ENCODE measurements around the gene CACNA2D2. TPM values are rescaled to one million over a fixed set of nuclear protein-coding genes. Genes with fewer than 3 reads are reported as not detected.

Gene CACNA2D2
- total and polyA plus RNA-seq, 7 donors: 0.14 to 1.6 (median 0.83) TPM

DNA sequence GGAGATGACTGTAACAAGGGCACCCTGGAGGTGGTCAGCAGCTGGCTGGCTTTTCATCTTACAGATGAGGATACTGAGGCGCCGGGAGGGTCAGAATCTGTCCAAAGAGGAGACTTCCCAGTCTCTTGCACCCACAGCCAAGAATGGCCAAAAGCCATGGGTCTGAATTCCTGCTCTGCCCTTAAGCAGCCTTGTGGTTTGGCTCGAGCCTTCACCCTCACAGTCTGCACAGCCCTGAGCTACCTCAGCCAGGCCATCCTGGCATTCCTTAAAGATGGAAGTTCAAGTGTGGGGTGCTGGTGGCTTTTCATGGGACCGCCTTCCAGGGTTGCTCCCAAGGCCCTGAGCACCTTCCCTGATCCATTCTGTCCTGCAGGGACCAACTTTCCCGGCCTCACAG is 59.2 kb downstream of the CACNA2D2 start:
- 90 to 97% (median 96%) methylated on average over 5 of the region's 5 CpGs for WGBS, 3 donors
- no peak for DNase-seq
- intact Hi-C loops (cut with DNase I): no loop called here
- Histone ChIP-seq H3K4me1 (no peaks in the 10 kb centered on the region), H3K9me3 (no peaks in the 10 kb centered on the region), H3K36me3 (ENCODE audit: insufficient read depth in 1 of 2, low read depth in 1 of 2) (no peaks in the 10 kb centered on the region), H3K4me3 (no peak overlapping the region), H3K27me3 (ENCODE audit: insufficient read depth in 3 of 3, low read length in 2 of 3) (no peaks in the 10 kb centered on the region), H3K27ac (no peak overlapping the region)
- TF ChIP-seq, protein P1, sequence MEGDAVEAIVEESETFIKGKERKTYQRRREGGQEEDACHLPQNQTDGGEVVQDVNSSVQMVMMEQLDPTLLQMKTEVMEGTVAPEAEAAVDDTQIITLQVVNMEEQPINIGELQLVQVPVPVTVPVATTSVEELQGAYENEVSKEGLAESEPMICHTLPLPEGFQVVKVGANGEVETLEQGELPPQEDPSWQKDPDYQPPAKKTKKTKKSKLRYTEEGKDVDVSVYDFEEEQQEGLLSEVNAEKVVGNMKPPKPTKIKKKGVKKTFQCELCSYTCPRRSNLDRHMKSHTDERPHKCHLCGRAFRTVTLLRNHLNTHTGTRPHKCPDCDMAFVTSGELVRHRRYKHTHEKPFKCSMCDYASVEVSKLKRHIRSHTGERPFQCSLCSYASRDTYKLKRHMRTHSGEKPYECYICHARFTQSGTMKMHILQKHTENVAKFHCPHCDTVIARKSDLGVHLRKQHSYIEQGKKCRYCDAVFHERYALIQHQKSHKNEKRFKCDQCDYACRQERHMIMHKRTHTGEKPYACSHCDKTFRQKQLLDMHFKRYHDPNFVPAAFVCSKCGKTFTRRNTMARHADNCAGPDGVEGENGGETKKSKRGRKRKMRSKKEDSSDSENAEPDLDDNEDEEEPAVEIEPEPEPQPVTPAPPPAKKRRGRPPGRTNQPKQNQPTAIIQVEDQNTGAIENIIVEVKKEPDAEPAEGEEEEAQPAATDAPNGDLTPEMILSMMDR (IDR thresholded peaks at IDR 0.05): no peak
- no peak for ATAC-seq

DNA sequence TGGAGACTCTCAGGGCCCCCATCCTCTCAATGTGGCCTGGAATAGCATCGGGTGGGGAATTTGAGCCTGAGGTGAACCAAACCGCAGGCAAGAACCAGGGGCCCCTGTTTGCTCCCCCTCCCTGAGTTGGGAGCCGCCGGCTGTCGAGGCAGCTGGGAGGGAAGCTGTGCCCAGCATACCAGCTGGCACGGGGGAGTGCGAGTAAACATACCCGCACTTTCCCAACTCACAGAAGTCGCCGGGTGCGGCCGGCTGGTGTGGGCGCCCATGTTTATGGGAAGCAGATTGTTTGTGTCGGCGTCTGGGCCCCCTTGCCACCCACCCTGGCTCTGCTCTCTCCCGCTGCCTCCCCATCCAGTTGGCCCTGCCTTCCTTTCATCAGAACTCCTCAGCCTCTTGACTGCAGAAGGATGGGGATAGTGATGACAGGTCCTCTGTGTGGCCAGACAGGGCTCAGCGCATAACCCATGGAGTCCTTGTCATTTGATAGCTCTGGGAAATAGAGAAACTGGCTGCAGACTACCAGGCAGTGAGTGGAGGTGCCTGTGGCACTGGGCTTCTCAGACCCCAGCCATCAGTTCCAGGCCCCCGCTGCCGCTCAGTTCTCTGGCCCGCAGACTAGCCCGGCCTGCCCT is 60.4 kb downstream of the CACNA2D2 start:
- TF ChIP-seq, protein P1 (IDR thresholded peaks at IDR 0.05): no peak
- intact Hi-C loops (cut with DNase I): loop anchor here in 1 of 2 donors (2.0 kb wide), 1 partner anchor 28 kb away; no protein-coding TSS in a partner anchor
- ATAC-seq (peak in 3 of 4 donors; percentile 30 to 57 (median 38)), DNase-seq (no peak)
- H3K27ac ChIP-seq: no peak overlapping the region
- H3K4me1 ChIP-seq: no peaks in the 10 kb centered on the region
- 41 to 52% (median 49%) methylated on average over 20 to 21 of the region's 21 CpGs for WGBS, 3 donors
- no peak overlapping the region for H3K4me3 ChIP-seq
- H3K9me3 ChIP-seq: no peaks in the 10 kb centered on the region
- no peaks in the 10 kb centered on the region for H3K36me3 ChIP-seq (ENCODE audit: insufficient read depth in 1 of 2, low read depth in 1 of 2)
- no peaks in the 10 kb centered on the region for H3K27me3 ChIP-seq (ENCODE audit: insufficient read depth in 3 of 3, low read length in 2 of 3)

DNA sequence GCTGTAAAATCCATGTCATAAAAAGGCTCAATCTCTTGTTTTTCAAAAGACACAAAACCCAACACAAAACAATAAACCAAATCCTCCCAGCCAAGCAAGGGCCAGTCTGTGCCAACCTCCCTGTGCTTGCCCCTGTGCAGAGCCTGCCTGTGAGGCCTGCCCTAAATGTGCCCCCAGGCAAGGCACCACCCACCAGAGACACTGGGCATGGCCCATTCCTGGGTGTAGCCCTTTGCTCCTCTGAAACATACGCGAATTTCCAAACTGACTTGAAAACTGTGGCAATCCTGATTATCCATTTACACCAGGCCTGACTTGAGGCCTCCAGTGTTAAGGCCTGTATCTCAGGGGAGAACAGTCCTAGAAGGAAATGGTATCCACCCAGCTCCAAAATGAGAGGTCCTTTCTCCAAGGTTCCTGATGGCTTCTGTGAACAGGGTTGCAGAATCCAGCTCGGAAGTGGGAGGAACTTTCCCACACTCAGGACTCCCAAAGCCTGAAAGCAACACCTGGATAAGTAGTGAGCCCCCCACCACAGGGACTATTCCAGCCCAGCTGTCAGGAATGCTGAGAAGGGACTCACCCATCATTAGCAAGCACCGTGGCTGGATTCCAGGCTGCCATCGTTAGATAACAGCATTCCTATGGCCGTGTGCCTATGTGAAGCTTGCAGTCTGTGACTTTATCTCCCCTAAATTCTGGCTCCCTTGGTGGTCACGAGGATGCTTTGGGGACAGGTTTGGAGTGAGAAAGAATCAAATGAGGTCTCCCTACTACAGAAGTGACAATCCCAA is 61.8 kb downstream of the CACNA2D2 start:
- TF ChIP-seq, protein P1 (IDR thresholded peaks at IDR 0.05): no peak
- ATAC-seq: no peak
- 50 to 74% (median 65%) methylated on average over 7 of the region's 7 CpGs for WGBS, 3 donors
- DNase-seq: no peak
- intact Hi-C loops (cut with DNase I): loop anchor here in 1 of 2 donors (2.0 kb wide), 1 partner anchor 27 kb away; no protein-coding TSS in a partner anchor
- Histone ChIP-seq H3K9me3 (no peaks in the 10 kb centered on the region), H3K27ac (no peak overlapping the region), H3K36me3 (ENCODE audit: insufficient read depth in 1 of 2, low read depth in 1 of 2) (no peaks in the 10 kb centered on the region), H3K4me3 (no peak overlapping the region), H3K4me1 (no peaks in the 10 kb centered on the region), H3K27me3 (ENCODE audit: insufficient read depth in 3 of 3, low read length in 2 of 3) (no peaks in the 10 kb centered on the region)

DNA sequence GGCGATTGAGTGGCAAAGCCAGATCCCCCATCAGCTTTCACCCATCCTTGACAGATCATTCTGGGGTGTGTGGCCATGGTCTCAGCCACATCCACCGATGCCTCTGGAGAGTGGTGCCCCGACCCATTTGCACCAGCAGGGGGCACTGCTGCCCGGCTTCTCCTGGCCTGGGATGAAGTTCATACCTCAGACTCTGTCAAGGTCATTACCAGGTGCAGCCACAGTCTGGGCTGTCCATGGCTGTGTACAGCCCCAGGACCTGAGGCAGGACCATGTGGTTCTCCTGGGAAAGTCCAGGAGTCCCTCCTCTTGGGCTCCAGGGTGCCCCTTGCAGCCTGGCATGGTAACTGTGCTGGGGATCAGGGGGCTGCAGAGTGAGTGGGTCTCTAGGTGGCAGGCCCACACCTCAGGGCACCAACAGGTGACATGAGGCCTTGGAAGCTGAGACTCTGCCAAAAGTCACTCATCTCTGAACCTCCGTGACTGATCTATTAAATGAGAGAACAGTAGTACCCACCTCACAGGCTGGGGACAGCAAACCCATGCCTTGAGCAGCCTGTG is 67.2 kb downstream of the CACNA2D2 start:
- Histone ChIP-seq H3K9me3 (no peaks in the 10 kb centered on the region), H3K4me1 (peaks cover 3% of the 10 kb centered on the region), H3K27me3 (ENCODE audit: insufficient read depth in 3 of 3, low read length in 2 of 3) (no peaks in the 10 kb centered on the region), H3K36me3 (ENCODE audit: insufficient read depth in 1 of 2, low read depth in 1 of 2) (no peaks in the 10 kb centered on the region), H3K27ac (no peak overlapping the region), H3K4me3 (no peak overlapping the region)
- ATAC-seq (peak; percentile 73 to 88 (median 84)), DNase-seq (peak; percentile 51 to 78)
- TF ChIP-seq, protein P1 (IDR thresholded peaks at IDR 0.05): peak; percentile 81
- intact Hi-C loops (cut with DNase I): loop anchor here (1.0 to 5.0 kb wide), 2 partner anchors 106 to 107 kb away; no protein-coding TSS in a partner anchor
- 25 to 34% (median 31%) methylated on average over 5 of the region's 5 CpGs for WGBS, 3 donors

Data from psoas muscle (tissue), 8 donors.